B cell (primary cell): ENCODE results near the gene PKIG. TPM values are rescaled to one million over a fixed set of nuclear protein-coding genes. Genes with fewer than 3 reads are reported as not detected.

Experiments used
- ATAC-seq: fragments of 200-7000 bp; cut with Tn5 transposase; one replicate; pipeline ENCODE4 v1.10.0; 2021; ENCODE audit warnings: low read depth, mild to moderate bottlenecking, moderate number of reproducible peaks, moderate library complexity
- CTCF ChIA-PET: fragments of 350-600 bp; sonication (Branson Sonifier 250); formaldehyde crosslinking; loops from one replicate; lab custom pipeline; 2021; ENCODE audit warnings: antibody characterized with exemption, inconsistent platforms; lab: Charles Lee
- POLR2A ChIA-PET: fragments of 350-600 bp; sonication (Branson Sonifier 250); formaldehyde crosslinking; loops from one replicate; lab custom pipeline; 2021; ENCODE audit warnings: antibody characterized with exemption; lab: Charles Lee
- DNase-seq: peaks from one replicate; pipeline ENCODE4 v3.0.0; 2013
- H2AFZ ChIP-seq: 2 replicates; pipeline ENCODE4 v1.6.1; 2012; ENCODE audit warnings: mild to moderate bottlenecking, low read depth, low read length; ENCODE audit not compliant: insufficient read depth, poor library complexity, severe bottlenecking
- H3K27ac ChIP-seq, 2 donors: 1 replicate in 1 of 2; 2 replicates in 1 of 2; pipeline ENCODE4 v1.5.1; 2012 to 2013; ENCODE audit warnings: low read length in 2 of 2, mild to moderate bottlenecking in 2 of 2, moderate library complexity in 1 of 2
- H3K27me3 ChIP-seq, 4 experiments: fragments of 200-600 bp in 1 of 4; sonication (generic) in 1 of 4; replicated peaks in 1 of 4; 1 replicate in 2 of 4; 2 replicates in 2 of 4; pipeline versions ENCODE4 v1.6.1 to v1.7.0; 2013 to 2016; ENCODE audit warnings: low read length in 3 of 4, mild to moderate bottlenecking in 2 of 4, mixed read lengths in 1 of 4, moderate library complexity in 1 of 4; ENCODE audit not compliant: insufficient read depth in 4 of 4, control insufficient read depth in 3 of 4; ENCODE audit errors: control extremely low read depth in 1 of 4
- H3K36me3 ChIP-seq, 2 experiments: replicated peaks in 1 of 2; 1 replicate in 1 of 2; 2 replicates in 1 of 2; pipeline versions ENCODE4 v1.6.1 to v1.7.1; 2013; ENCODE audit warnings: low read length in 1 of 2; ENCODE audit not compliant: insufficient read depth in 2 of 2, control insufficient read depth in 1 of 2; ENCODE audit errors: control extremely low read depth in 1 of 2, extremely low read depth in 1 of 2
- H3K4me1 ChIP-seq, 2 donors: fragments of 200-600 bp in 1 of 2; sonication (generic) in 1 of 2; 1 replicate in 1 of 2; 2 replicates in 1 of 2; pipeline versions ENCODE4 v1.5.1 to v1.6.1; 2013 to 2017; ENCODE audit warnings: low read length in 2 of 2; ENCODE audit not compliant: control insufficient read depth in 2 of 2, insufficient read depth in 2 of 2
- H3K4me2 ChIP-seq: replicated peaks from 2 replicates; pipeline ENCODE3; 2012; ENCODE audit warnings: mild to moderate bottlenecking, low read depth, low read length; ENCODE audit not compliant: poor library complexity, severe bottlenecking
- H3K4me3 ChIP-seq, 5 experiments: fragments of 200-600 bp in 1 of 5; sonication (generic) in 1 of 5; 1 replicate in 3 of 5; 2 replicates in 2 of 5; pipeline versions ENCODE4 v1.5.1 to v1.7.0; 2011 to 2016; ENCODE audit warnings: low read length in 4 of 5, mild to moderate bottlenecking in 4 of 5, low read depth in 2 of 5, control low read depth in 1 of 5, moderate library complexity in 1 of 5; ENCODE audit not compliant: insufficient read depth in 1 of 5; ENCODE audit errors: control extremely low read depth in 1 of 5, extremely low read depth in 1 of 5
- H3K79me2 ChIP-seq: fragments of 200-600 bp; sonication (generic); one replicate; pipeline ENCODE4 v1.6.0; 2016; ENCODE audit warnings: low read length; ENCODE audit not compliant: control insufficient read depth, insufficient read depth
- H3K9ac ChIP-seq: fragments of 200-600 bp; sonication (generic); 2 replicates; pipeline ENCODE4 v1.6.1; 2017; ENCODE audit warnings: mild to moderate bottlenecking, low read length, moderate library complexity
- H3K9me3 ChIP-seq, 3 donors: one replicate each; pipeline versions ENCODE4 v1.6.1 to v1.7.1; 2013; ENCODE audit warnings: low read length in 2 of 3; ENCODE audit not compliant: control insufficient read depth in 2 of 3, insufficient read depth in 1 of 3; ENCODE audit errors: control extremely low read depth in 1 of 3
- H4K20me1 ChIP-seq: 2 replicates; pipeline ENCODE4 v1.6.0; 2012; ENCODE audit warnings: mild to moderate bottlenecking, low read length; ENCODE audit not compliant: insufficient read depth, control insufficient read depth, poor library complexity, severe bottlenecking
- H3K27ac Mint-ChIP-seq: one replicate; pipeline ENCODE4 v1.8.0; 2021; ENCODE audit warnings: mixed read lengths
- H3K27me3 Mint-ChIP-seq: one replicate; pipeline ENCODE4 v1.8.0; 2021; ENCODE audit warnings: mixed read lengths
- H3K4me1 Mint-ChIP-seq: one replicate; pipeline ENCODE4 v1.8.0; 2021; ENCODE audit warnings: mixed read lengths
- H3K4me3 Mint-ChIP-seq: one replicate; pipeline ENCODE4 v1.8.0; 2021; ENCODE audit warnings: mixed read lengths
- H3K9me3 Mint-ChIP-seq: one replicate; pipeline ENCODE4 v1.8.0; 2022; ENCODE audit warnings: mixed read lengths; ENCODE audit not compliant: insufficient read depth
- EZH2 ChIP-seq: IDR thresholded peaks from 2 replicates; pipeline ENCODE4 v1.6.1; 2012; ENCODE audit warnings: borderline replicate concordance, low read depth, mild to moderate bottlenecking, moderate library complexity, low read length; ENCODE audit not compliant: insufficient read depth, poor library complexity, severe bottlenecking
- WGBS: methylation state at CpG from one replicate; pipeline ENCODE4 v1.1.5; 2013; ENCODE audit warnings: missing lambda C conversion rate; ENCODE audit not compliant: insufficient coverage; 5-methylcytosine and 5-hydroxymethylcytosine counted together
- intact Hi-C: fragments of 100-400 bp; cut with micrococcal nuclease; formaldehyde crosslinking; loops from one replicate; pipeline ENCODE4 v1.10.0; 2022
- polyA plus RNA-seq: library from polyadenylated mRNA; depleted of rRNA; stranded (reverse); fragments of >200 nt; gene quantifications from 2 replicates; pipeline ENCODE4 v1.2.3, GENCODE V29; 2012
- total RNA-seq, 2 donors: library from RNA; stranded (reverse); fragments of 120-200 nt in 1 of 2; gene quantifications; 1 replicate in 1 of 2; 2 replicates in 1 of 2; pipeline versions ENCODE4 v1.2.3 to v1.2.4, GENCODE V29; 2013 to 2022
- TF ChIP-seq, protein P1 (sequence below): fragments of 200-600 bp; IDR thresholded peaks from one replicate; pipeline ENCODE4 v1.8.0; 2022; ENCODE audit warnings: antibody characterized with exemption, mild to moderate bottlenecking

PKIG gene
- total and polyA plus RNA-seq, 2 donors (not counting 1 experiment from before 2014, with no cell fraction given), result 128 to 168 TPM

DNA sequence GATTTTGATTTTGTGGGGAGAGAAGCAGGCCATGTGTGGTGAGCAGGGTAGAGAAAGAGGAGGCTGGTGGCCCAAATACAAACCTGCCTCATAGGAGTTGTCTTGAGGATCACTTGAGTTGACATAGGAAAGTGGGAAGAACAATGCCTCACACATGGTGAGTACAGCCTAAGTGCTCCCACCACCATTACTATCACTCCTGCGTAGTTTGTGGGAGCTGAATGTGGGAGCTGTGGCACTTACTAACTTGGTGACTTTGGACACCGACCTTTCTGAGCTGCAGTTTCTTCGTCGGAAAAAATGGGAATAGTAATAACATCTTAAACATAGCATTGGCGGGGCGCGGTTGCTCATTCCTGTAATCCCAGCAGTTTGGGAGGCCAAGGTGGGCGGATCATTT is 35.0 kb upstream of the PKIG start:
- DNase-seq, result no peak
- no peak overlapping the region for H3K4me3 Mint-ChIP-seq
- no peaks in the 10 kb centered on the region for H3K9me3 Mint-ChIP-seq
- no peak overlapping the region for H2AFZ ChIP-seq
- H3K27me3 ChIP-seq, result no peaks in the 10 kb centered on the region
- H3K79me2 ChIP-seq, result no peaks in the 10 kb centered on the region
- no peaks in the 10 kb centered on the region for H3K4me1 ChIP-seq
- H3K4me2 ChIP-seq, result no peak overlapping the region
- peaks cover 5% of the 10 kb centered on the region for H3K27me3 Mint-ChIP-seq
- intact Hi-C loops, result no loop called here
- no peaks in the 10 kb centered on the region for H3K36me3 ChIP-seq
- no peaks in the 10 kb centered on the region for H3K9me3 ChIP-seq
- ChIA-PET POLR2A (no interaction called here), CTCF (no interaction called here)
- ATAC-seq, result no peak
- H3K27ac ChIP-seq, result no peak overlapping the region
- TF ChIP-seq EZH2, result no peak
- TF ChIP-seq, protein P1, sequence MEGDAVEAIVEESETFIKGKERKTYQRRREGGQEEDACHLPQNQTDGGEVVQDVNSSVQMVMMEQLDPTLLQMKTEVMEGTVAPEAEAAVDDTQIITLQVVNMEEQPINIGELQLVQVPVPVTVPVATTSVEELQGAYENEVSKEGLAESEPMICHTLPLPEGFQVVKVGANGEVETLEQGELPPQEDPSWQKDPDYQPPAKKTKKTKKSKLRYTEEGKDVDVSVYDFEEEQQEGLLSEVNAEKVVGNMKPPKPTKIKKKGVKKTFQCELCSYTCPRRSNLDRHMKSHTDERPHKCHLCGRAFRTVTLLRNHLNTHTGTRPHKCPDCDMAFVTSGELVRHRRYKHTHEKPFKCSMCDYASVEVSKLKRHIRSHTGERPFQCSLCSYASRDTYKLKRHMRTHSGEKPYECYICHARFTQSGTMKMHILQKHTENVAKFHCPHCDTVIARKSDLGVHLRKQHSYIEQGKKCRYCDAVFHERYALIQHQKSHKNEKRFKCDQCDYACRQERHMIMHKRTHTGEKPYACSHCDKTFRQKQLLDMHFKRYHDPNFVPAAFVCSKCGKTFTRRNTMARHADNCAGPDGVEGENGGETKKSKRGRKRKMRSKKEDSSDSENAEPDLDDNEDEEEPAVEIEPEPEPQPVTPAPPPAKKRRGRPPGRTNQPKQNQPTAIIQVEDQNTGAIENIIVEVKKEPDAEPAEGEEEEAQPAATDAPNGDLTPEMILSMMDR, result no peak
- H3K4me3 ChIP-seq, result no peak overlapping the region
- no peak overlapping the region for H3K27ac Mint-ChIP-seq
- H3K4me1 Mint-ChIP-seq, result no peaks in the 10 kb centered on the region
- H3K9ac ChIP-seq, result no peak overlapping the region
- 100% methylated on average over 2 of the region's 8 CpGs for whole genome bisulfite sequencing
- H4K20me1 ChIP-seq, result no peaks in the 10 kb centered on the region

DNA sequence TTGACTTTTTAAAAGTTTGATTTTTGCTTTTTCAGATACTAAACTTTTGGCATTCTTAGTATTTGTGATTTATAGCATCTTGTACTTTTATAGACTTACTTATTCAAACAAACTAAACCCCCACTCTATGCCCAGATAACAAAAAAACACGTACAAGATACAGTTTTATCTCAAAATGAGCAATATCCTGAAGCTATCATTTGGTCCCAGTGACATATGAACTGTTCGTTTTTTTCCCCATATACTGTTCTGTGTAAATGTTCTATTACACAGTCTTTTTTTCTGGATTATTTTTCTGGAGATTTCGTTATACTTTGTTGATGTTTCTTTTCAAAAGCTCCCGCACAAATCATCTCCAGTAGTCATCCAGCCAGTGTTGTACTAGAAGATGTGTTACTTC is 33.3 kb upstream of the PKIG start:
- H3K9ac ChIP-seq, result no peak overlapping the region
- DNase-seq, result no peak
- intact Hi-C loops, result no loop called here
- H3K27me3 ChIP-seq, result no peaks in the 10 kb centered on the region
- POLR2A ChIA-PET, result no interaction called here
- TF ChIP-seq EZH2, result no peak
- TF ChIP-seq, protein P1, result no peak
- no peaks in the 10 kb centered on the region for H4K20me1 ChIP-seq
- no peak for ATAC-seq
- no peaks in the 10 kb centered on the region for H3K9me3 ChIP-seq
- Mint-ChIP-seq H3K27me3 (peaks cover 5% of the 10 kb centered on the region), H3K9me3 (no peaks in the 10 kb centered on the region), H3K27ac (no peak overlapping the region), H3K4me3 (no peak overlapping the region), H3K4me1 (no peaks in the 10 kb centered on the region)
- H3K4me3 ChIP-seq, result no peak overlapping the region
- no peak overlapping the region for H2AFZ ChIP-seq
- no peak overlapping the region for H3K27ac ChIP-seq
- no peaks in the 10 kb centered on the region for H3K36me3 ChIP-seq
- H3K4me1 ChIP-seq, result no peaks in the 10 kb centered on the region
- CTCF ChIA-PET, result interaction anchor here (0.8 to 1.3 kb wide), 2 partner anchors 27 to 132 kb away, joined by 3 read pairs; no protein-coding TSS in a partner anchor
- H3K4me2 ChIP-seq, result no peak overlapping the region
- no peaks in the 10 kb centered on the region for H3K79me2 ChIP-seq
- no CpG with 5 or more reads among the region's 4 CpGs for WGBS
